Parathyroid adenoma (tissue), 2 donors: ENCODE measurements around the gene MGP.

Experiments
- H2AFZ ChIP-seq: fragments of 300-600 bp; sonication (generic); one replicate; pipeline ENCODE4 v1.7.0; 2017; ENCODE audit warnings: antibody characterized with exemption, mild to moderate bottlenecking
- H3K27ac ChIP-seq: fragments of 300-600 bp; sonication (generic); one replicate; pipeline ENCODE4 v1.7.0; 2017
- H3K27me3 ChIP-seq: fragments of 300-600 bp; sonication (generic); one replicate; pipeline ENCODE4 v1.7.0; 2017; ENCODE audit warnings: low read length; ENCODE audit not compliant: control insufficient read depth, insufficient read depth
- H3K36me3 ChIP-seq: fragments of 300-600 bp; sonication (generic); one replicate; pipeline ENCODE4 v1.7.0; 2017; ENCODE audit warnings: low read length; ENCODE audit not compliant: control insufficient read depth, insufficient read depth
- H3K4me1 ChIP-seq: fragments of 300-600 bp; sonication (generic); one replicate; pipeline ENCODE4 v1.7.0; 2017; ENCODE audit warnings: control low read depth
- H3K4me2 ChIP-seq: fragments of 300-600 bp; sonication (generic); one replicate; pipeline ENCODE4 v1.7.0; 2017; ENCODE audit warnings: low read length
- H3K4me3 ChIP-seq: fragments of 300-600 bp; sonication (generic); one replicate; pipeline ENCODE4 v1.7.0; 2017; ENCODE audit warnings: low read depth, low read length
- H3K79me2 ChIP-seq: fragments of 300-600 bp; sonication (generic); one replicate; pipeline ENCODE4 v1.7.0; 2017; ENCODE audit warnings: control low read depth
- H3K9ac ChIP-seq: fragments of 300-600 bp; sonication (generic); one replicate; pipeline ENCODE4 v1.7.0; 2017; ENCODE audit warnings: mild to moderate bottlenecking
- H3K9me3 ChIP-seq: fragments of 300-600 bp; sonication (generic); one replicate; pipeline ENCODE4 v1.7.0; 2017; ENCODE audit warnings: low read length; ENCODE audit not compliant: control insufficient read depth
- CTCF ChIP-seq: fragments of 300-600 bp; sonication (generic); IDR thresholded peaks from one replicate; pipeline ENCODE4 v1.7.0; 2017; ENCODE audit warnings: antibody characterized with exemption, mild to moderate bottlenecking
- donor health status: primary hyperparathyroidism.

Gene MGP

GRCh38 chr12:14930299-14930698 is 44.6 kb upstream of the MGP start:
- Histone ChIP-seq H3K9me3 (no peaks in the 10 kb centered on the region), H3K79me2 (no peaks in the 10 kb centered on the region), H3K9ac (no peak overlapping the region), H3K36me3 (no peaks in the 10 kb centered on the region), H2AFZ (no peak overlapping the region), H3K27me3 (no peaks in the 10 kb centered on the region), H3K4me3 (no peak overlapping the region), H3K27ac (no peak overlapping the region), H3K4me1 (no peaks in the 10 kb centered on the region), H3K4me2 (no peak overlapping the region)
- TF ChIP-seq CTCF = no peak

- Histone ChIP-seq H3K9me3 (no peaks in the 10 kb centered on the region), H3K79me2 (no peaks in the 10 kb centered on the region), H3K27me3 (no peaks in the 10 kb centered on the region), H3K36me3 (no peaks in the 10 kb centered on the region), H3K4me1 (no peaks in the 10 kb centered on the region), H2AFZ (no peak overlapping the region), H3K4me2 (no peak overlapping the region), H3K9ac (no peak overlapping the region), H3K27ac (no peak overlapping the region), H3K4me3 (no peak overlapping the region)
- TF ChIP-seq CTCF = no peak
Measured at GRCh38 chr12:14928931-14929330, 43.3 kb upstream of the MGP start.

GRCh38 chr12:14927267-14927666 is 41.6 kb upstream of the MGP start:
- H3K27me3 ChIP-seq = no peaks in the 10 kb centered on the region
- no peak overlapping the region for H2AFZ ChIP-seq
- H3K4me2 ChIP-seq = no peak overlapping the region
- H3K9ac ChIP-seq = no peak overlapping the region
- H3K4me3 ChIP-seq = no peak overlapping the region
- TF ChIP-seq CTCF = no peak
- H3K79me2 ChIP-seq = no peaks in the 10 kb centered on the region
- H3K27ac ChIP-seq = no peak overlapping the region
- H3K4me1 ChIP-seq = no peaks in the 10 kb centered on the region
- H3K36me3 ChIP-seq = no peaks in the 10 kb centered on the region
- no peaks in the 10 kb centered on the region for H3K9me3 ChIP-seq

GRCh38 chr12:14924541-14924940 is 38.9 kb upstream of the MGP start:
- H3K4me2 ChIP-seq = no peak overlapping the region
- no peaks in the 10 kb centered on the region for H3K9me3 ChIP-seq
- no peaks in the 10 kb centered on the region for H3K79me2 ChIP-seq
- no peaks in the 10 kb centered on the region for H3K4me1 ChIP-seq
- TF ChIP-seq CTCF = no peak
- H2AFZ ChIP-seq = no peak overlapping the region
- H3K9ac ChIP-seq = no peak overlapping the region
- H3K27me3 ChIP-seq = no peaks in the 10 kb centered on the region
- H3K27ac ChIP-seq = no peak overlapping the region
- H3K4me3 ChIP-seq = no peak overlapping the region
- H3K36me3 ChIP-seq = peaks cover 2% of the 10 kb centered on the region

GRCh38 chr12:14923944-14924343 is 38.3 kb upstream of the MGP start:
- Histone ChIP-seq H3K4me2 (no peak overlapping the region), H3K4me1 (no peaks in the 10 kb centered on the region), H3K79me2 (no peaks in the 10 kb centered on the region), H3K4me3 (no peak overlapping the region), H3K9me3 (no peaks in the 10 kb centered on the region), H3K9ac (no peak overlapping the region), H3K36me3 (peaks cover 2% of the 10 kb centered on the region), H3K27ac (no peak overlapping the region), H2AFZ (no peak overlapping the region), H3K27me3 (no peaks in the 10 kb centered on the region)
- TF ChIP-seq CTCF = no peak
